PC-9 (cell line): ENCODE data around the gene SKI. TPM values are rescaled to one million over a fixed set of nuclear protein-coding genes. Genes with fewer than 3 reads are reported as not detected.

ENCODE experiments used
- BruUV-seq: library from RNA; stranded (reverse); fragments of 400-500 nt; replicated peaks from 2 replicates; lab custom pipeline; 2021; lab: Mats Ljungman, UMichigan
- CTCF ChIA-PET: fragments of 300-600 bp; sonication (Branson Sonifier 250); formaldehyde crosslinking; loops from one replicate; lab custom pipeline; 2022; ENCODE audit warnings: antibody characterized with exemption; lab: Charles Lee
- POLR2A ChIA-PET: fragments of 300-600 bp; sonication (Branson Sonifier 250); formaldehyde crosslinking; loops from one replicate; lab custom pipeline; 2022; ENCODE audit warnings: antibody characterized with exemption; ENCODE audit not compliant: unreplicated experiment; lab: Charles Lee
- DNase-seq, 2 experiments: peaks; one replicate each; pipeline versions ENCODE4 v3.0.0 to v3.0.0-alpha.2; 2015 to 2022; ENCODE audit warnings: mixed read lengths in 1 of 2
- H2AFZ ChIP-seq: fragments of 200-600 bp; sonication (generic); 2 replicates; pipeline ENCODE4 v1.8.1; 2017; ENCODE audit warnings: antibody characterized with exemption
- H3F3A ChIP-seq: fragments of 200-600 bp; sonication (generic); 2 replicates; pipeline ENCODE4 v1.8.1; 2017; ENCODE audit warnings: antibody characterized with exemption, mild to moderate bottlenecking, low read depth; ENCODE audit not compliant: insufficient read depth
- H3K27ac ChIP-seq: fragments of 200-600 bp; sonication (generic); 2 replicates; pipeline ENCODE4 v1.6.1; 2016; ENCODE audit warnings: mixed run types
- H3K27me3 ChIP-seq: fragments of 200-600 bp; sonication (generic); 2 replicates; pipeline ENCODE4 v1.6.1; 2016; ENCODE audit warnings: low read depth, mixed run types; ENCODE audit not compliant: insufficient read depth
- H3K36me3 ChIP-seq: fragments of 200-600 bp; sonication (generic); 2 replicates; pipeline ENCODE4 v1.6.1; 2016; ENCODE audit warnings: low read depth, mixed run types
- H3K4me1 ChIP-seq: fragments of 200-600 bp; sonication (generic); replicated peaks from 2 replicates; pipeline ENCODE4 v1.6.1; 2016; ENCODE audit warnings: mixed run types; ENCODE audit not compliant: insufficient read depth
- H3K4me2 ChIP-seq: fragments of 200-600 bp; sonication (generic); 2 replicates; pipeline ENCODE4 v1.6.1; 2017; ENCODE audit warnings: mixed run types
- H3K4me3 ChIP-seq: fragments of 200-600 bp; sonication (generic); 2 replicates; pipeline ENCODE4 v1.6.1; 2016; ENCODE audit warnings: mixed run types
- H3K79me2 ChIP-seq: fragments of 200-600 bp; sonication (generic); 2 replicates; pipeline ENCODE4 v1.6.1; 2017; ENCODE audit warnings: low read depth, mixed run types
- H3K9me2 ChIP-seq: fragments of 200-600 bp; sonication (generic); 2 replicates; pipeline ENCODE4 v1.8.1; 2017; ENCODE audit warnings: mild to moderate bottlenecking; ENCODE audit not compliant: insufficient read depth
- H3K9me3 ChIP-seq: fragments of 200-600 bp; sonication (generic); 2 replicates; pipeline ENCODE4 v1.8.1; 2016; ENCODE audit warnings: low read depth; ENCODE audit not compliant: insufficient read depth
- H4K20me1 ChIP-seq: fragments of 200-600 bp; sonication (generic); 2 replicates; pipeline ENCODE4 v1.8.1; 2017; ENCODE audit not compliant: insufficient read depth
- EZH2 ChIP-seq: fragments of 200-600 bp; sonication (generic); IDR thresholded peaks from 2 replicates; pipeline ENCODE4 v1.8.0; 2017; ENCODE audit warnings: antibody characterized with exemption, low read depth
- intact Hi-C: fragments of 100-400 bp; cut with micrococcal nuclease; formaldehyde crosslinking; loops from one replicate; pipeline ENCODE4 v1.10.0; 2022; ENCODE audit not compliant: unreplicated experiment
- total RNA-seq: library from RNA; stranded (reverse); gene quantifications from 2 replicates; pipeline ENCODE4 v1.2.3, GENCODE V29; 2021
- TF ChIP-seq, protein P1 (sequence below): fragments of 200-600 bp; sonication (generic); conservative IDR thresholded peaks from 2 replicates; pipeline ENCODE4 v1.6.1; 2017; ENCODE audit warnings: mixed run types, antibody characterized with exemption, mild to moderate bottlenecking, moderate library complexity

SKI gene
- total RNA-seq, 1 experiment from 2014 or later: 36.2 TPM

DNA sequence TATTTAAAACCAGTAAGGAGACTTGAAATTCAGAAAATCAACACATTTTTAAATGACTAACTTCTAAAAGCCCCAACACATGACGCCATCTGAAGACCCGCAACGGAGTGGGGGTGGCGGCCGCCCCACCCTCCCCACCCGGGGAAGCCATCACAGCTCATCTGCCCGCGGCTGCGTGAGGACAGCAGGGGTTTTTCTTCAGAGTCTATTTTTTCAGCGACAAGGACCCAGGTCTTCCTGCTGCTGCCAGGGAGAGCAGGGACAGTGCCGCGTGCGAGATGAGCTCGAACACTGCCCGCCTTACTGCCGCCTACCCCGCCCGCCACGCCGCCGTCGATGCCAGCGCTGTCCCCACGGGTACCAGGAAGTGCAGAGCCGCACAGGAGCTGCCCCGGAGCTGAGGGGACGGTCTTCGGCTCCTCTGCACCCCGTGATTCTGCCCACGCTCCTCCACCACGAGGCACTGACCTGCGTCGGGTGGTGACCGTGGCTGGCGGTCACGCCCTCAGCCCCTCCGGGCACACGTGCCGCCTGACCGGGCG is 79.0 kb downstream of the SKI start:
- intact Hi-C loops: no loop called here
- H3K27me3 ChIP-seq: no peaks in the 10 kb centered on the region
- H3K27ac ChIP-seq: no peak overlapping the region
- H2AFZ ChIP-seq: no peak overlapping the region
- TF ChIP-seq EZH2: no peak
- TF ChIP-seq, protein P1, sequence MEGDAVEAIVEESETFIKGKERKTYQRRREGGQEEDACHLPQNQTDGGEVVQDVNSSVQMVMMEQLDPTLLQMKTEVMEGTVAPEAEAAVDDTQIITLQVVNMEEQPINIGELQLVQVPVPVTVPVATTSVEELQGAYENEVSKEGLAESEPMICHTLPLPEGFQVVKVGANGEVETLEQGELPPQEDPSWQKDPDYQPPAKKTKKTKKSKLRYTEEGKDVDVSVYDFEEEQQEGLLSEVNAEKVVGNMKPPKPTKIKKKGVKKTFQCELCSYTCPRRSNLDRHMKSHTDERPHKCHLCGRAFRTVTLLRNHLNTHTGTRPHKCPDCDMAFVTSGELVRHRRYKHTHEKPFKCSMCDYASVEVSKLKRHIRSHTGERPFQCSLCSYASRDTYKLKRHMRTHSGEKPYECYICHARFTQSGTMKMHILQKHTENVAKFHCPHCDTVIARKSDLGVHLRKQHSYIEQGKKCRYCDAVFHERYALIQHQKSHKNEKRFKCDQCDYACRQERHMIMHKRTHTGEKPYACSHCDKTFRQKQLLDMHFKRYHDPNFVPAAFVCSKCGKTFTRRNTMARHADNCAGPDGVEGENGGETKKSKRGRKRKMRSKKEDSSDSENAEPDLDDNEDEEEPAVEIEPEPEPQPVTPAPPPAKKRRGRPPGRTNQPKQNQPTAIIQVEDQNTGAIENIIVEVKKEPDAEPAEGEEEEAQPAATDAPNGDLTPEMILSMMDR: no peak
- POLR2A ChIA-PET: no interaction called here
- H3K4me1 ChIP-seq: peaks cover 6% of the 10 kb centered on the region; the same call in 1 of the 2 replicates
- H3K9me3 ChIP-seq: no peaks in the 10 kb centered on the region
- peaks cover 8% of the 10 kb centered on the region; the same call in 1 of the 2 replicates for H4K20me1 ChIP-seq
- BruUV-seq: no TSS peak
- H3K36me3 ChIP-seq: peaks cover 7% of the 10 kb centered on the region; the same call in 1 of the 2 replicates
- no peaks in the 10 kb centered on the region for H3K9me2 ChIP-seq
- peaks cover 23% of the 10 kb centered on the region for H3F3A ChIP-seq
- no peak overlapping the region for H3K4me2 ChIP-seq
- H3K4me3 ChIP-seq: no peak overlapping the region
- no peak for DNase-seq
- CTCF ChIA-PET: no interaction called here
- H3K79me2 ChIP-seq: no peaks in the 10 kb centered on the region

DNA sequence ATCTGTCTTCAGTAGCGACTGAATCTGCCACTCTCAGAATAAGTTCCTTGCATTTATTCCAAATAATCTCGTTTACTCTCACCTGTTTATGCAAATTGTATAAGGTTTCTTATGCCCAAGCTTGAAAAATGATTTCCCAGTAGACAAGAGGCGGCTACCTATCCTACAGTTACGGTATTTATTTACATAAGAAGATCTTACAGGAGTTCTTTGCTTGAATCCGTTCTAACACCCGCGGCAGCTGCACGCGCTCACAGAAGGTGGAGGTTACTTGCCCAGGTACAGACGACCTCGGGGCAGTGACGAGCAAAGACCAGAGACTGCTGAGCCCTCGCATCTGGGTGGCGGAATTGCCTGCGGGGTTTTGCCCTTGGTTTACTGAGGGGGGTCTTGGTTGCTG is 79.9 kb downstream of the SKI start:
- H3K4me1 ChIP-seq: peaks cover 6% of the 10 kb centered on the region; the same call in 1 of the 2 replicates
- H3K36me3 ChIP-seq: peaks cover 7% of the 10 kb centered on the region; the same call in 1 of the 2 replicates

DNA sequence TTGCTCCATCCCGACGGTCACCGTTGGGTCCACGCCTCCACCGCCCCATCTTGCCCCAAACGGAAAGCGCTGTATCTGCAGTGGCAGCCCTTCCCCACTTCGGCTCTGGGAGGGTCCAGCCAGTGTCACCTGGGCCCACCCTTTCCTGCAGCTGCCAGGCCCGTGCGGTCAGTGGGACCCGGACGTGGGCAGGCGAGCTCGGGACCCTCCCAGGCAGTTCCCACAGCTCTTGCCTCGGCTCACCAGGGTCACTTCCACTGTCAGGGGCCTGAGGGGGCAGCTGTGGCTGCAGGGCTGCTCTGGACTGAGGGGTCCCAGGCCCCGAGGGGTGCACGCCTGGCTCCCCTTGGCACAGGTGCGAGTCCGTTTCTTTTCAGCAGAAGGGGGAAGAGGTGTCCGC is 80.7 kb downstream of the SKI start:
- Histone ChIP-seq H3K4me1 (peaks cover 6% of the 10 kb centered on the region; the same call in 1 of the 2 replicates), H3K36me3 (peaks cover 7% of the 10 kb centered on the region; the same call in 1 of the 2 replicates), H2AFZ (no peak overlapping the region), H3F3A (peaks cover 29% of the 10 kb centered on the region), H3K79me2 (no peaks in the 10 kb centered on the region), H3K9me3 (no peaks in the 10 kb centered on the region), H3K9me2 (no peaks in the 10 kb centered on the region), H3K27me3 (no peaks in the 10 kb centered on the region), H3K27ac (no peak overlapping the region), H3K4me2 (no peak overlapping the region), H3K4me3 (no peak overlapping the region), H4K20me1 (no peaks in the 10 kb centered on the region)
- BruUV-seq: no TSS peak
- no peak for TF ChIP-seq EZH2
- TF ChIP-seq, protein P1: no peak
- POLR2A ChIA-PET: interaction anchor here (0.6 to 0.7 kb wide), 2 partner anchors 53 to 79 kb away, joined by 3 to 10 read pairs; no protein-coding TSS in a partner anchor
- no peak for DNase-seq
- intact Hi-C loops: no loop called here
- CTCF ChIA-PET: interaction anchor here (0.8 kb wide), 1 partner anchor 239 kb away, joined by 5 read pairs; no protein-coding TSS in a partner anchor

More for the DNA sequence above, 79.9 kb downstream of the SKI start:
- CTCF ChIA-PET: no interaction called here
- H3K79me2 ChIP-seq: no peaks in the 10 kb centered on the region
- H3K4me2 ChIP-seq: no peak overlapping the region
- POLR2A ChIA-PET: no interaction called here
- peaks cover 27% of the 10 kb centered on the region for H3F3A ChIP-seq
- no peak for DNase-seq
- no peaks in the 10 kb centered on the region; the same call in 1 of the 2 replicates for H4K20me1 ChIP-seq
- H3K9me2 ChIP-seq: no peaks in the 10 kb centered on the region
- TF ChIP-seq, protein P1: no peak
- no peak for TF ChIP-seq EZH2
- BruUV-seq: TSS peak; percentile 25
- no peaks in the 10 kb centered on the region for H3K9me3 ChIP-seq
- H3K27me3 ChIP-seq: no peaks in the 10 kb centered on the region
- no peak overlapping the region for H3K4me3 ChIP-seq
- intact Hi-C loops: no loop called here
- no peak overlapping the region for H2AFZ ChIP-seq
- H3K27ac ChIP-seq: no peak overlapping the region
